GM21619 (cell line): ENCODE measurements around the gene SLC6A1.

ENCODE experiments used
- ATAC-seq: cut with Tn5 transposase; IDR thresholded peaks from one replicate; pipeline ENCODE4 v1.9.1; 2021; ENCODE audit not compliant: unreplicated experiment

Gene SLC6A1

DNA sequence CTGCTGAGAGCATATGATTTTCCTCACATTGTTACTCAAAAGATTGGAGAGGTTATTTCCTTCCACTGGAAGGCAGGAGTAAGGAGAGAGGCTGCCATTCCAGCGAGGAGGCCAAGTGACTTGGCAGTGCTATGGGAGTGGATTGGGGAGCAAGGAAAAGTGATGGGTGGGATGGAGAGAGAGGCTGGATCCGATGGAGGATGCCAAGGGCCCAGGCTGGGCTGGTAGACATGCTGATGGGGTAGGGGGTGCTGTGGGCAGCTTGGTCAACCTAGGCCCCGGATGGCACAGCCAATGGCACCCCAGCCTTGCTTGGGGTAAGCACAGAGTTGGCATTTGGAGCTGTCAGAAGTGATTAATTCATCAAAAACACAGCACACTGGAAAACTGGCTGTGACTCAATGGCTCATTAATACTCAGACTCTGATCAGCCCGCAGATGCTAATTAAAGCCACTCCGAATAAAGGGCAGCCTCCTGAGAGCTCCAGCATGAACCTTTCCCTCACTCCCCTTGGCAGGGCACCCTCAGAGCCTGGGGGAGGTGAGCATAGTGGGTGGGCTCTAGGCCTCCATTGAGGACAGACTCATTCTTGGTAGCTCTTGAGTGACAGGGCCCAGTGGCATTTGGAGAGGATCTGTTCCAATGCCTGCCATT, 22.1 kb upstream of the SLC6A1 start:
- no peak for ATAC-seq

DNA sequence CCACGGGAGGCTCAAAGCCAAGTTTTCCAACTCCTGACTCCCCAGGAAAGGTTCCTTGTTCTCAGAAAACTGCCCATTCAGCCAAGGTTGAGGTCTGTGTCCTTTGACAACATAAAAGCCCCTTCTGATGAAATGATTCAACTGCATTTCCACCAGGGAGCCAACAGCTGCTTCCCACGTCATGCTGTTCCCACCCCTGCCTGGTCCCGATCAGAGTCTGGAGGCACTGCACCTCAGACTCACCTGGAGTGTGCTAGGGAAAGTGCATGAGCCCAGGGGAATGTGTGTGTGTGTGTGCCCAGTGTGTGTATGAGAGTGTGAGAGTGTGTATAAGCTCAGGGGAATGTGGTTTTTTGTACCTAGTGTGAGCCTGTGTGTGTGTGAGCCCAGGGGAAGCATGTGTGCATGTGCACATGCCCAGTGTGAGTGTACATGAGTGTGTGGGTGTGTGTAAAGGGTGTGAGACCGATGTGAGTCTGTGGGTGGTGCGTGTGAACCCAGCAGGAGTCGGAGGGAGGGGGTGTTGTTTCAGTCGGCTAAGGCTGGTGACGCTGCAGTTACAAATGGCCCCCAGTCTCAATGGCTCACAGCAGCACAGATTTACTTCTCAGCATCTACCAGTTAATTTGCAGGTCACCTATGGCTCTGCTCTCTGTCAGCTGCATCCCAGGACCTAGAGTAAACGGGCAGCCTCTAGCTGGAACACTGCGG, 20.3 kb upstream of the SLC6A1 start:
- no peak for ATAC-seq

DNA sequence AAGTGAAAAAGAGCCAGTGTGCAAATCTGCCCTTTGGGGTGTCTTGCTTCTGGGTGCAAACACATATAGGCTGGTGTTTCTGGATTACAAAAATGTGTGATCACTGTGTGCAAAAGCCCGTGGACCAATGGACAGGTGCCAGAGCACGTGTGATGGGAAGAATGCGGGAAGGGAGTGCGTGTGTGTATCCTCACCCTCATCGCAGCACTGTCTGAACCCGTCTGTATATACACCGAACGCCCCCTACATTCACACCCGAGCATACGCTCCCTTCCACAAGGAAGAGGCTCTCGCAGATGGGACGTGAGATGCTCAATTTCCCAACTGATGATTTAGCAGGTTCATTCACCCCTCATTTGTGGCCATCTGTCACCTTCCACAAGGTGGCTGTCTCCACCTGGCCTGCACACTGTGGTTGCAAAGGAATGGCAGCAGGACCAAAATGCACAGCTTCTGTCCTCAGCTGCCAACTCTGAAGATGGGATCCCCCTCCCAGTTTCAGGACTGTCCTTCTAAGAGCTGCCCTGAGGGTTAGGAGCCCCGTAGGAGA, 19.4 kb upstream of the SLC6A1 start:
- no peak for ATAC-seq

DNA sequence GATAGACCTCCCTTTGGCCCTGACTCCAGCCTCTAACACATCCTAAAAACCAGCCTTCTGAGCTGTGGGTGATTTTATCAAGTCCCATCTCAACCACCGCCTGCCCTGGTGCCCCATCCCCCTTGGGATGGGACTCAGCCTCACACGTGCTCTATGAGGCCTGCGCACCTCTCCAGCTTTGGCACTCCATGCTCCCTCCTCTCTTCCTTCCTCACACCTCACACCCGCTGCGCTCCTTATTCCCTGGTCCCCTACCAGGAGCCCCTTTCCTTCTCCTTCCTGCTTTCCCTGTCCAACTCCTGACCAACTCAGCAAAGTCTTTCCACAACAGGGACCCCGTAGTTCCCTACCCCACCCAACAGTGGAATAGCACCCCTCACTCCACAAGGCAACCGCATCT, 18.4 kb upstream of the SLC6A1 start:
- ATAC-seq = no peak

DNA sequence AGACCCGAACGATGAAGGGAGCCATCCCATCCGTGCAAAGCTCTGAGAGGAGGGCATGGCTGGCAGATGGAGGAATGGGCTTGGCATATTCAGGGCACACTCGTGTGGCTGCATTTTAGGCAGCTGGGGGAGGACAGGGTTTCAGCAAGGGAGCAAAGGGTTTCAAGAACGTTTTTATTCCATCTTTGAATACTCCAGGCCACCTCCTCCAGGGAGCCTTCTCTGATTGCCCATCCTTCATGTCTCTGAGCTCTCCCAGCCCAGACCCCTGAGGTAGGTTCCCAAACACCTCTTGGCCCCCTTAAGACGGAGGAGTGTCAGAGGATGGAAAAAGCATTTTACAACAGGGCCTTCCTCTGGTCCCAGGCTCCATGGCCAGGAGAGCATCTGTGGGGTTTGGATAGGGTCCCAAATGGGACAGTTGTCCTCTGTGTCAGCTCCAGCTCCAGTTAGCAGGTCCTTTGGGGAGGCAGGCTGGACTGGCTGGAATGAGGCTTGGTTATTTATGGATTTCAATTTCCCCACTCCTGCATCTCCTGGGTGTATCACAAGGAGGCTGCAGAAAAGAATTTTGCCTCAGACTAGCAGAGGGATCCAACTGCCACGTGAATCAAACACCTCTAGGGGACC, 17.7 kb upstream of the SLC6A1 start:
- no peak for ATAC-seq

DNA sequence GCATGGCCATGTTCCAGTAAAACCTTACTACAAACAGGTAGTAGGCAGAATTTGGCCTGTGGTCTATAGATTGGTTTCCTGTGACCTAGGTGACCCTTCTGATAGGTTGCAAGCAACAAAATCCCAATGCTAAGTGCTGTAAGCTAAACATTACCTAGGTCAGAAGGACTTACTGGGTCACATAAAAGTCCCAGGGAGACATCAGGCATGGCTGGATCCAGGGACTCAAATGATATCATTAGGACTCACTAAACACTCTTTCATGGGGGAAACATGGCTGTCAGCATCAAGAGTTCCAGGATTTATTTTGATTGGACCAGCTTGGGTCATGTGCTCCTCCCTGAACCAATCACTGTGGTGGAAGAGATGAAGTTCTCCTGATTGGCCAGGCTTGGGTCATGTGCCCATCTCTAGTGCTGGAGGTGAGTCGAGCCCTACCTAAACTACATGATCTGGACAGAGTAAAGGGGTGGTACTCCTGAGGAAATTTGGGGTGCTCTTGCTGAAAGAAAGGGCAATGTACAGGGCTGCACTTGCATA, 16.8 kb upstream of the SLC6A1 start:
- ATAC-seq = no peak

DNA sequence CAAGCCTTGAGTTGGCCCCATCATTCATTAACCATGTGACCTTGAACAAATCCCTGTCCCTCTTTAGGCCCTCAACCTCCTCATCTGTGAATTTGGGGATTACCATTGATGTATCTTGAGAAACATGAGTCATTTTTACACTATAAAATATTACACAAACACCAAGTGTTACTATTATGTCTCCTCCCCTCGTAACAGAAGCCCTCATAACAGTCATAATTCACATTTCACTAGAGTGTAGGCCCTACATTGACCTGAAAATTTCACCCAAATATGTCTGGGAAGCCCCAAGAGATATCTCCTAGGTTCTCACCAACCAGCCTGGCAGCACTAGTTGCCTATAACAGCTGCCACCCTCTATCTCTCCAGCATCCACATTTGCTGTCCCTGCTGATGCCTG, 15.8 kb upstream of the SLC6A1 start:
- no peak for ATAC-seq

DNA sequence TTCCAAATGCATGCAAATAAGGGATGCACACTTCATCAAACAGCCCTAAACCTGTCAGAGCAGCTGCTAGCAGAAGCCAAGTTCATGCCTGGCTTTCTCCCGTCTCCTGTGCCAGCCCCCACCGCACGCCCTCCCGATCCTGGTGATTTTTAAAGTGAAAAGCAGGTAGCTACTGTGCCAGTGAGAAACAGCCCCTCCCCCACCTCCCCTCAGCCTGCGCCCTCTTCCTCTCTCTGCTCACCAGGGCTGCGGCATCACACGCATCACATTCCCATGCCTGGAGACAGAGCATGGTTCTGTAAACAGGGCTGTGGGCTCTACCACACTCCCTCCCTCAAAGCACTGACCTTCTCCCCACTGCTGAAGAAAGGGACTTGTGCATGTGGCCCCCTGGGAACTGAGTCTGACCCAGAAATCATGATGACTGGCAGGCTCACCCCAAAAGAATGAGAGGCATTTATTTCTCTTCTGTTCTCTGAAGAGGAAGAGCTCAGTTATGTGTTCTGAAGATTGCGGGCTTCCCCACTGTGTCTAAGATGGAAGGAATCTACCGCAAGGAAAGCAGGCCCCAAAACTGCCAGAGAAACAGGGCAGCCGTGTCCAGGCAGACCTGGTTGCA, 14.5 kb upstream of the SLC6A1 start:
- no peak for ATAC-seq

DNA sequence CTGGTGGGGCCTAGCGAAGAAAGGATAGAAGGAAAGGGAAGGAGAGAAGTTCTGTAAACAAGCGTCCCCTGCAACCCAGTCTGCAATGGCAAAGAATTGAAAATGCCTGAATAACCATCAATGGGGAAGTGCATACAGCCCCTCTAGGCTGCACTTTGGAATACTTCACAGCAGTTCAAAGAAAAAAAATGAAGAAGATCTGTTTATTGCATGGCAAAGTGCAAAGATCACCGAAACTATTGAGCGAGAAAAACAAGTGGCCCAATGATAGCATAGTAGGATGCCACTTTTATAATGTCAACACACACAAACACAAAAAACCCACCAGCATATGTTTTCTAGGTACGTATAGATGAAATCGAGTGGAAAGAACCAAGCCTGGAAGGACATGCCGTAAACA, 13.6 kb upstream of the SLC6A1 start:
- no peak for ATAC-seq

DNA sequence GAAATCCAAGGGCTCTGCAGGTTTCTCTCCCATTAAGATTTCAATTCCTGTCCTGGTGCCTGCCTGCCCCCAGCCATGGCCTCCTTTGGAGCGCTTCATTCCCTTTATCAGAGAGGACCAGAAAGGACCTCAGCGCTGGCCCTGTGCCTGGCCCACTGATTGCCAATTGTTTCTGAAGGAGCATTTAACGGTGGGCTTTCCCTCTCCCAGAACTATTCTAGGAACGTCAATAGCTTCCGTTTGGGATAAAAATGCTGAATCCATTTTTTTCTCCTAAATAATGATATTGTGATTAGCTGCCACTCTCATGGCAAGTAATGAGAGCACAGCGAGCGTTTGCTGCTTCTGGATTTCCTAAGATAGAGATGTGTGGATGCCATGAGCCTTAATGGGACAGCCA, 12.2 kb upstream of the SLC6A1 start:
- ATAC-seq = no peak

DNA sequence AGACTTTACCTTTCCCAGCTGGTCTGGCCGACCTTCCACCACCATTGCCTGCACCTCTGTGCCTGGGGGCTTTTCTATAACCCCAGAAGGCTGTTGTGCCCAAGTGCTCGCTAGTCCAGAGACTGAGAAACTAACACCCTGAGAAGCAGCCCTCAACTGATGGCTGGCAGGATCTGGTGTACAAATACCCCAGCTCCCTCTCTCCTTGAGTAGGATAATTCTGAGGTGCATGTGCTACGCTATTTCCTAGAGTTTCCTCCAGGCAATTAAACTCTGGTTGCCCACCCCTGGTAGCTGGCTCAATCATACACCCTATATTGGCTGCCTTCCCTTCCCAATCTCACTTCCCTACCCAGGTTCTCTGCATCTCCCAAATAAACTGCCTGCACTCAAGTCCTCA, 11.5 kb upstream of the SLC6A1 start:
- no peak for ATAC-seq

DNA sequence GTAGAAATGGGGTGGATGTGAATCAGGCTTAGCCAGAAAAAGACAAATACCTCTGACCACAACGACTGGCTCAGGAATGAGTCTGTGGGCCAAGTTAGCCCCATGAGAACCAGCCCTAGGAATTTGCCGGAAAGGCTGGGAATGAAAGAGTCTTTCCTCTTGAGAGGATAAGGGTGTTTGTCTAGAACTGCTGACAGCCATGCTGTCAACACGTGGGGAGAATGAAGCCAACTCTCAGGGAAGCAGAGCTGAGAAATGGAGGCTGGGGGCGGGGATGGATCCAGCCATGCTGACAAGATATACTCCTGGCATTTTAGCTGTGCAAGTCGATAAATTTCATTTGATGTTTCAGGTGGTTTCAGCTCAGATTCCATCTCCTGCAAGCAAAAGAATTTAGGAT, 10.6 kb upstream of the SLC6A1 start:
- no peak for ATAC-seq

DNA sequence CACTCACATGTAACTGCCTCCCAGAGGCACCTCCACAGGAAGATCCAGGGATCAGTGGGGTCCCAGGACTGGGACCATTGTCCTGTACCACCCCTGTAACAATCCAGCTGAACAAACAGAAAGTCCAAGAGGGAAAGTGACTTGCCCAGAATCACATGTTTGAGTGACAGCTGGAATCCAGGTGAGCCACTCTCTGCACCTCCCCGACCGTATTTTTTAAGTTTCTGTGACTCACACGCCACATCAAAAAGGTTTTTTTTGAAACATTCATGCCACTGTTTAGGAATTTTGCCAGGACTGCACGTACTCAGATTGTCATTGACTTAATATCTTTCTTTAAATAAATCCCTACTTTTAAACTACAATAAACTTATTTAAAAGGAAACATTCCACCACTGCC, 9.8 kb upstream of the SLC6A1 start:
- ATAC-seq = no peak

DNA sequence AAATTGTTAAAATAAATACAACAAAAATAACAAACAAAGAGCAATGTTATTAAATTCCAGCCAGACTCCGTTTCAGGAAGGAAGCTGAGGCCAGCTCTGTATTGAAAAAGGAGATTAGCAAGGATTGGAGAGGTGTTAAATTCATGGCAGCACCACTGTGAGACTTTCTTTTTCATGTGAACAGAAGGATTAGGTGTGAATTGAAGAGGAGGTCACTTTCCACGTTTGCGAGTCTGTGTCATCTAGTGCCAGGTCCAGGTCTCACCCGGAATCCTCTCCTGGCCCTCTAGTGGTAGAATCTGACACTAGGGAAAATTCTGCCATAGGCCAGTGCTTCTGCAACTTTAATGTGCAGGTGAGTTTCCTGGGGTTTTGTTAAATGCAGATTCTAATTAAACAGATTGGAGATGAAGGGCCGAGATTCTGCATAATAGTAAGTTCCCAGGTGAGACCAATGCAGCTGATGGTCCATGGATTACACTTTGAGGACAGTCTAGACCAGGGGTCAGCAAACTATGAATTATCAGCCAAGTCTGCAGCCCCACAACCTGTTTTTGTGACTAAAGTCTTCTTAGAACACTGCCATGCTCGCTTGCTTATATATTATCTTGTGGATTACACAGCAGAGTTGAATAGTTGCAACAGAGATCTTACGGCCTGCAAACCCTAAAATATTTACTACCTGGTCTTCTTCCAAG, 9.2 kb upstream of the SLC6A1 start:
- ATAC-seq = no peak

DNA sequence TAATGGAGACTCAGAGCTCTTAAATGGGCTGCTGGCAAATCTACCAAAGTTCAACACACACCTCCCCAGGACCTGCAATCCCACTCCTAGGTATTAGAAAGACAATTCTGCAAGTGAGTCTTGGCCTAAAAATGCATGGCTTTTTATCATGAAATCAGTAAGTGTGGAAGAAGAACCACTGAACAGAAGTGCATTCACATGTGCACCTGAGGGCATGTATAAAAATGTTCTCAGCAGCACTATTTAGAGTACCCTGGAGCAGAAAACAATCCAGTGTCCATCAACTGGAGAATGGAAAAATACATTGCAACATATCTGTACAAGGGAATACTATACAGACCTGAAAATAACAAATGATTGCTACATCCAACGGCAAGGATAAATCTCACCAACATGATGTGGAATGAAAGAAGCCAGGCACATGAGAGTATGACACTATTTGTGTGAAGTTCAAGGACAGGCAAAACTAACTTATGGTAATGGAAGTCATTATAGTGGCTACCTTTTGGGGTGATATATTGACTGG, 8.1 kb upstream of the SLC6A1 start:
- ATAC-seq = no peak

DNA sequence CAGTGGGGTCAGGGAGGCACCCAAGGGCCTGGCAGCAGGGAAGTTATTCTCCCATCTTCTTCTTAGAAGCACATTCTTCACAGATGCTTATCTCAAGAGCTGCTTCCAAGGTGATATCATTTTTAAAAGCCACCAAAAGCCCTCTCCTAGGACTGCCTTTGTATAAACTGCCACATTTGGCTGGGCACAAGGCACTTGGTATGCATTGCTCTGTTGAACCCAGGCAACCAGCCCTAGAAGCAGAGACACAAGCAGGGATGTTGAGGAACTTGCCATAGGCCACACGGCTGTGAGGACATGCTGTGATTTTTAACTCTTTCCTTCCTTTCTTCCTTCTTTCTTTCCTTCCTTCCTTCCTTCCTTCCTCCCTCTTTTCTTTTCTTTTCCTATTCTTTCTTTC, 7.4 kb upstream of the SLC6A1 start:
- ATAC-seq = no peak

DNA sequence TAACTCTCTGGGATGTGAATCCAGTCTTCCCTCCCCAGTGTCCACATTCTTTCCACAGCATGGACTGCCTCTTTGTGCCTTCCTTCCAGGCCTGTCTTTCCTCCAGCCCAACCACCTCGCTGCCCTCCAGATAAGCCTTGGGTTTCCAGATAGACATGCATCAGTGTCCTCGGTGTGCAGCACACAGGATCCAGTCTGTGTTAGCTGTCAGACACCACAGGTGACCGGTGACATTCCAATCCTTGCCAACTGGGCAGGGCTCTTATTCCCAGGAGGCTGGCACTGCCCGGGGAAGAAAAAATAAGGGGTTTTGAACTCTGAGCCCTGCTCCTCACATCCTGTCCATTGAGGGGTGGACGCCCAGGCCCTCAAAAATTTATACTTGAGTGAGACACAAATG, 6.0 kb upstream of the SLC6A1 start:
- no peak for ATAC-seq

DNA sequence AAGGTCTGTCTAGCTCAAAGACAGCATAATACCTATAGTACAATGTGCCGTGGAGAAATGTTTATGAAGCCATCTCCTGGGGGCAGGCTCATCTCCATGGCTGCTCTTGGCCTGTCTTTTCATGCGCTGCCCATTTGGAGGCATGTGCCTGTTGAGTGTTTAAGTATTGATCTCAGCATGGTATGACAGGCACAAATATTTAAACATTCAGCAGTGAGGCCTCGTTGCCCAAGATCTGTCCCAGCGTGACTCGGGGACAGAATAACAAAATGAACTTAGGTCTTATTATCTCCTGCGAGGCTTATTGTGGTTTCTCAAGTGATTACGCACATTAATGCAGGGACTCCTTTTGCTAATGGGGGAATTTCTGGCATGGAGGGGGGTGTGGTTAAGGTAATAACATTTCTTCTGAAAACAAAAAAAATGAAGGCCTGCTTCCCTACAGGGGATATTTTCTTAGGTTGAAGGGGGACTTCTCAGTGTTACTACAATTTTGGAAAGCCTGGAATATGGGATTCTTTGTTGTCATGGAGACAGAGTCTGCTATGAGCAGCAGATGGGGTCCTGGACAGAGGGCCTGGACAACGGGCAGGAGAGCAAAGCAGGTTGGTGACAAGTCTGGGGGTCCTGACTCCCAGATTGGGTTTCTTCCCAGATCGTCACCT, 4.4 kb upstream of the SLC6A1 start:
- no peak for ATAC-seq

DNA sequence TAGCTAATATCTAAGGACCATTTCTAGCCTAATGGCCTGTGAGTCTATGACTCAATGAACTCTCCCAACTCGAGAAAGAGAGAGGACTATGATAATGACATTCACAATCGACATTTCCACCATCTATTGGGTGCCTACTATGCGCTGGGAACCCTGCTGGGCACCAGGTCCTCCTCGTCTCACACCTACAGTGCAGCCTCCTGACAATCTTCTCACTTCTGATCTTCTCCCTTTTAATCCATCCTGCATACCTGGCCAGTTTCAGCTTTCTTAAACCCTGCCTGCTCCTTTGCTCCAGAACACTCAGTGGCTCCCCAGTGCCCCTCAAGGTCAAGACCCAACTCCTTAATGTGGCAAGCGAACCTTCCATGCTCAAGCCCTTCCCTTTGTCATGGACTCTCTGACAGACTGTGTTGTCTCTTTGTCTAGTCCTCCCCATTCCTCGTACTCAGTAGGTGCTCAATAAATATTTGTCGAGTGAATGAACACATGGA, 3.5 kb upstream of the SLC6A1 start:
- no peak for ATAC-seq
